GM18508 (cell line): ENCODE measurements around the gene CD180.

Experiments used
- ATAC-seq: cut with Tn5 transposase; IDR thresholded peaks from one replicate; pipeline ENCODE4 v1.9.1; 2021; ENCODE audit warnings: moderate number of reproducible peaks; ENCODE audit not compliant: insufficient read depth, unreplicated experiment

Gene CD180

DNA sequence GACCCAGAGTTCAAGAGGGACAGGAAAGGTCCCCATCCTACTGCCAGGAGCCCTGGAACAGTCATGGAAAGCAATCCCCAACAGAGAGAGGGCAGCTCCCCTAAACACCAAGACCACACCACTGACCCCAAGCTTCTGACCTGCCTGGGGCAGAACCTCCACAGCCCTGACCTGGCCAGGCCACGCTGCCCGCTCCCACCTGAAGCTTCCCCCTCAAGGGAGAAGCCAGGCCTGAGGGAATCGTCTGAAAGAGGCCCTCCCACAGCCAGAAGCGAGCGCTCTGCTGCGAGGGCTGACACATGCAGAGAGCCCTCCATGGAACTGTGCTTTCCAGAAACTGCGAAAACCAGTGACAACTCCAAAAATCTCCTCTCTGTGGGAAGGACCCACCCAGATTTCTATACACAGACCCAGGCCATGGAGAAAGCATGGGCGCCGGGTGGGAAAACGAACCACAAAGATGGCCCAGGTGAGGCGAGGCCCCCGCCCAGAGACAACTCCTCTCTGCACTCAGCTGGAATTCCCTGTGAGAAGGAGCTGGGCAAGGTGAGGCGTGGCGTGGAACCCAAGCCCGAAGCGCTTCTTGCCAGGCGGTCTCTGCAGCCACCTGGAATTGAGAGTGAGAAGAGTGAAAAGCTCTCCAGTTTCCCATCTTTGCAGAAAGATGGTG, 31.6 kb downstream of the CD180 start:
- no peak for ATAC-seq

DNA sequence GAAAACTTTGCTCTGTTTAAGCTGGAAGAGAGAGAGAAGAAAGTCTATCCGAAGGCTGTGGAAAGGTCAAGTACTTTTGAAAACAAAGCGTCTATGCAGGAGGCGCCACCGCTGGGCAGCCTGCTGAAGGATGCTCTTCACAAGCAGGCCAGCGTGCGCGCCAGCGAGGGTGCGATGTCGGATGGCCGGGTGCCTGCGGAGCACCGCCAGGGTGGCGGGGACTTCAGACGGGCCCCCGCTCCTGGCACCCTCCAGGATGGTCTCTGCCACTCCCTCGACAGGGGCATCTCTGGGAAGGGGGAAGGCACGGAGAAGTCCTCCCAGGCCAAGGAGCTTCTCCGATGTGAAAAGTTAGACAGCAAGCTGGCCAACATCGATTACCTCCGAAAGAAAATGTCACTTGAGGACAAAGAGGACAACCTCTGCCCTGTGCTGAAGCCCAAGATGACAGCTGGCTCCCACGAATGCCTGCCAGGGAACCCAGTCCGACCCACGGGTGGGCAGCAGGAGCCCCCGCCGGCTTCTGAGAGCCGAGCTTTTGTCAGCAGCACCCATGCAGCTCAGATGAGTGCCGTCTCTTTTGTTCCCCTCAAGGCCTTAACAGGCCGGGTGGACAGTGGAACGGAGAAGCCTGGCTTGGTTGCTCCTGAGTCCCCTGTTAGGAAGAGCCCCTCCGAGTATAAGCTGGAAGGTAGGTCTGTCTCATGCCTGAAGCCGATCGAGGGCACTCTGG, 32.6 kb downstream of the CD180 start:
- ATAC-seq, result no peak

DNA sequence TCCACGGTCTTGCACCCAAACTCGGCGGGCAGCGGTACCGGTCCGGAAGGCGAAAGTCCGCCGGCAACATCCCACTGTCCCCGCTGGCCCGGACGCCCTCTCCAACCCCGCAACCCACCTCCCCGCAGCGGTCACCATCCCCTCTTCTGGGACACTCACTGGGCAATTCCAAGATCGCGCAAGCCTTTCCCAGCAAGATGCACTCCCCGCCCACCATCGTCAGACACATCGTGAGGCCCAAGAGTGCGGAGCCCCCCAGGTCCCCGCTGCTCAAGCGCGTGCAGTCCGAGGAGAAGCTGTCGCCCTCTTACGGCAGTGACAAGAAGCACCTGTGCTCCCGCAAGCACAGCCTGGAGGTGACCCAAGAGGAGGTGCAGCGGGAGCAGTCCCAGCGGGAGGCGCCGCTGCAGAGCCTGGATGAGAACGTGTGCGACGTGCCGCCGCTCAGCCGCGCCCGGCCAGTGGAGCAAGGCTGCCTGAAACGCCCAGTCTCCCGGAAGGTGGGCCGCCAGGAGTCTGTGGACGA, 33.3 kb downstream of the CD180 start:
- ATAC-seq, result no peak

DNA sequence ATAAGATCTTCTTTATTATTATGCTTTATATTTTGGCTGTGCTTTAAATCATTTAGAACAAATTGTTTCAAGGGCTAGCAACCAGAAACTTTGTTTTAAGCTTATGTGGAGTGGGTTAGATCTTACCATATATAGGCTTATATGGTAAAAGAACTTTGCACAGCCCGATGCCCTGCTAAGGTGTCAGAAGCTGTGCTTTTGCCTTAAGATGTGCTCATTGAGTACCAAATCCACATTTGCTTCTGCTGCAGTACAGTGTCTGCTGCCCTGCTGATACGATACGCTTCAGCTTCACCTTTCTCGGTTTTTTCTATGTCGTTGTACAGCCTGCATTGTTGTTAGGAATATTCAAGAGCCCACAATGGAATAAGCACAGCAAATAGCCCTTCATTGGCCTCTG, 34.8 kb downstream of the CD180 start:
- no peak for ATAC-seq

DNA sequence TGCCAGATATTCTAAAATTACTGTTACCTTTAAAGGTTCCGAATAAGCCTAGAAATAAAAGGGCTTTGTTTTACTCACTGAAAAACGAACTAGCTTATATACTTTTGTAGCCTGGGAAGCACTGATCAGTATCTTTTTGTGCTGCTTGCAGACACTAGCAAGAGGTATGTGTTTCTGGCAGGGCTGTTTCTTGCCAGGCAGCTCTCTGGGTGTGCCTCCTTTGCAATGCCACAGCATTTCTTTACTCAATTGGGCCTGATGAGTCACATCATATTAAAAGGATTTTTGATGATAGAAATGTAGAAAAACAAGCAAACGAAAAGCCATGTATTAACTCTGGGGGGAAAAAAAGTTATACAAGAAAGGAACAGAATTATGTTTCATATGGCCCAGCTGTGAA, 35.6 kb downstream of the CD180 start:
- no peak for ATAC-seq

DNA sequence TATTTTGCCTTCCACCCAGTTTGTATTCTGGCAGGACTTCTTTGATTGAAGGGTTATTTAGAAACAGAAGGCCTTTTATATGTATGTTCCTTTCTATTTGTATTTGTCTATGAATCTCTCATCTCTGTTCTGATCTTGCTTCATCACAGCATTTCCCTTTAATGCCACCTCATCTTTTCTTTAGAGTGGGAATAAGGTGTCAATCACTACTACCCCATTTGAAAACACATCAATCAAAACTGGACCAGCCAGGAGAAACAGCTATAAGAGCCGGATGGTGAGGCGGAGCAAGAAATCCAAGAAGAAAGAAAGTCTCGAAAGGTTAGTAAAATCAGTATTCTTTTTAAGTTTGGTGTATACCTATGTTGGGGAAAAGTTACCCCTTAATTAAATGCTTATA, 36.3 kb downstream of the CD180 start:
- no peak for ATAC-seq

DNA sequence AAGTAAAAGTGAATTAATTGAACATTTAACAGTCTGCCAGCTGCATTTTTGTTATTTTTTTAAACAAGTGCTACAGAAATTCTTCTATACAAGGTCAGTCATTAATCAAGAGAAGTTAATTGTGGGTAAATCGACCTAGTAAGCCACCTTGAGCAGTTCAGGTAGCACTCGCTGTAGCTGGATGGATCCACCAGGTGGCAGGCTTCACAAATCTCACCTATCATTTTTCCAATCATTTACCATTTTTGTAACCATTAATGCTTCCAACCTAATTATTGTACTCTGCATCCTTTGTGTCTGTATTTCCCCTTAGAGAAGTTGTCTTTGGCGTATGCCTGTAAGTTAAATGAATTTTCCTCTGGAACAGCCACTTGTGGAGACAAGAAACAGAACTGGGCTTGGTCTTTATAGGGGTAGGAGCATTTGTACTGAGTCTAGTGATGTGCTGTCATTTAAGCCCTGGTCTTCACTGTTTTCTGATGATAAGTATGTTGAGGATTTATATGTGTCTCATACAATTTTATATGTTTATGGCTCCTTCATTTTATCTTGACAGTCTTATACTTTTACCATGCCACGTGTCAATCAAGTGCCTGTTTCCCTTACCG, 39.5 kb downstream of the CD180 start:
- ATAC-seq, result no peak

DNA sequence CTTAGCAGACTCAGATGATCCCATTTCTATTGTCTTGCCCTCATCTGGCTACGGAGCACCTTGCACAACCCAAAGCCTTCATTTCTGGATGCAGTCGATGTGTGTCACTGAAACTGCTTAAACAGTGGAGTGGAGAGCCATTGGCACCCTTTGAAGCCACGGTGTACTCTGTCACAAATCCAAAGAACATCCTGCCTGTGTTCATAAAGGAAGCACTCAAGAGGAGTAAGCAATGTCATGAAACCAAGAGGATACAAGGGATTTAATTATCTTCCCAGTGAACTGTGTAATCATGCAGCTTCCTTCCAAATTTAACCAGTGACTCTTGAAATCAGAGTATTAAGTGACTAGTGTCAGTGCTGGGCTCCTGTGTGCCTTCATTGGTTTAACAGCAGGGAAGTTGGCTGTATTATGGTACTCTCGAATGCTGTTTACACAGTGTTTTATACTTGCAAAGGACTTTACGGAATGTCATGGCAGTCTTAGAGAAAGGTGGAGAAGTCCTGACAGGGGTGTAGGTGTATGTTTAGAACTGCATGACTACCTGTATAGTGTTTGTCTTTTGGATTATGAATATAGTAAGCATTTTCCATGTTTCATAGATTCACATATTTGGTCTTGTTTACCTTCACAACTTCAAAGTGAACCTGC, 41.9 kb downstream of the CD180 start:
- no peak for ATAC-seq

DNA sequence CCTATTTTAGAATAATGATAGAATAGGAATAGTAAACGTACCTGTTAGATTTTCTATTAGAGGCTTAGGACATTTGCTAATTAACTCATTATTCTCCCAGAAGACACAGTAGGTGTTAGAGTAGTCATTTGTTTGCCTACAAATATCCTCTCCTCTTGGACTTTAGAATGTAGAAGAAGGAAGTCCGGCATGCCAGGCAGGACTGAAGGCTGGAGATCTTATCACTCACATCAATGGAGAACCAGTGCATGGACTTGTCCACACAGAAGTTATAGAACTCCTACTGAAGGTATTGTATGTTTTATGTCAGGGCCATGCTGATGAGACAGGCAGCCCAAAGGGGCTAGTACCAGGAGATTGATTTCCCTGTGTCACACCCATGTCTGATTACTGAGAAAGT, 43.3 kb downstream of the CD180 start:
- no peak for ATAC-seq

DNA sequence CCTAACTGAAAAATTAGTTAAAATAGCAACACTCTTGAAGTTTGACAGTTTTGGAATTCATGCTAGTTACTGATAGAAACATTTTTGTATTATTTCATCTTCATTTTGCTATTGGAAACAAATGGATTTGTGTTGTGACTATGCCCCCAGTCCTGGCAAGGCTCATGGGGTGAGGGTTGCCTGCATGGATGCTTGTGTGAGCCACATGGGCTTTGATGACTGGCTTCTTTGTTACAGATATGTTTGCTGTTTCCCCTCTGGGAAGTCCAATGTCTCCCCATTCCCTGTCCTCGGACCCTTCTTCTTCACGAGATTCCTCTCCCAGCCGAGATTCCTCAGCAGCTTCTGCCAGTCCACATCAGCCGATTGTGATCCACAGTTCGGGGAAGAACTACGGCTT, 44.2 kb downstream of the CD180 start:
- no peak for ATAC-seq

DNA sequence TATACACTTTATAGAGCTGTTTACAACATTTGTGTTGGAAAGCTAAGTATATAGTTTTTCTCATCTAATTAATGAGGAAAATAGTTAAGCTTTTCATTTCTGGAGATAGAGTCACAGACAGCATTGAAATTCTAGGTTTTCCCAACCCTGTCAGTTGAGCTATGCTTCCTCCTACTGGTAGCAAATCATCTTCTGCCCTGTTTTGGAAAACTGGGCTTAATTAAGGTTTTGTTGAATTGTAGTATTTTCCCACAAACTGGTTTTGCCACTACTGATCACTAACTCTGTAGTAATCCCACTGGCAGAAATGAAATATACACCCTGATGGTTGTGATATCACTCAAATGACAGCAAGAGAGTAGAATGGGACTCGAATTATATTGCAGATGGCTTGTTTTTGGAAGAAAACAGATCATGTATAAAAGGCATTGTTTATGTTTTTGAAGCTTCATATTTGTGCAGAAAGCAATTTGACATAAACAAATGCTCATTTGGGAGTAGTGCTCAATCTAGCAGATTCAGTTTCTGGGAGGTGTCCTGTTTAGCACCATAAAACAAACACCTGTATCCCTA, 46.6 kb downstream of the CD180 start:
- no peak for ATAC-seq

DNA sequence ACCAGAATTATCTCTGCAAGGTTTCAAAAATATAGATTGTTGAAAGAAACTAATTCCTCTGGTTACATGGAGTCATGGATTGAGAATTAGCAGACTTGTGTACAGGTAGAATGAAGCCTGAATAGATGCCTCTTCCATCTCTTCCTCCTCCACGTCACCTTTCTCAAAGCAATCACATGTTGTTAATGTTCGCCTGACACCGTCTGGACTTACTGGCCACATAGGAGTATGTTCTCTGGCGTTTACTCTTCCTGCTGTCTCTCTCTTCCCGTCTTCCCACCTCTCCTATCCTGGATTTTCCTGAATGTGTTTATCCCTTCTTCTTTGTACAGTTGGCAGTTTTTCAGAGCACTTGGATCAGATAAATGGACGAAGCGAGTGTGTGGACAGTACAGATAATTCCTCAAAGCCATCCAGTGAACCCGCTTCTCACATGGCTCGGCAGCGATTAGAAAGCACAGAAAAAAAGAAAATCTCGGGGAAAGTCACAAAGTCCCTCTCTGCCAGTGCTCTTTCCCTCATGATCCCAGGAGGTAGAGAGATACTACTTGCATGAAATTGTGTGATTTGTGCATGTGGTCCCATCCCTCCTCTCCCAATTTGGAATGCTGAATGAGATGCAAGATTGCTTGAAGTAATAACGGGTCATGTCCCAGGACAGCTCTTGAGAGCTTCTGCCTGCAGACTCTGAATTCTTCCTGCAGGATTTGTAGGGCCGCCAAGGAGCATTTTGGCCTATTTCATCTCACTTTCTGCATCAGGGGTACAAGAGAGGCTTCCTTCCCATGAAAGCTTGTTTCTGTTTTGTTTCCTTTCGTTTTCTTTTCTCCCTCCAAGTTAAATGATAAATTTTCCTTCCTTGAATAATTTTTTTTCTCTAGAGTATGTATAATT, 47.3 kb downstream of the CD180 start:
- ATAC-seq, result no peak

DNA sequence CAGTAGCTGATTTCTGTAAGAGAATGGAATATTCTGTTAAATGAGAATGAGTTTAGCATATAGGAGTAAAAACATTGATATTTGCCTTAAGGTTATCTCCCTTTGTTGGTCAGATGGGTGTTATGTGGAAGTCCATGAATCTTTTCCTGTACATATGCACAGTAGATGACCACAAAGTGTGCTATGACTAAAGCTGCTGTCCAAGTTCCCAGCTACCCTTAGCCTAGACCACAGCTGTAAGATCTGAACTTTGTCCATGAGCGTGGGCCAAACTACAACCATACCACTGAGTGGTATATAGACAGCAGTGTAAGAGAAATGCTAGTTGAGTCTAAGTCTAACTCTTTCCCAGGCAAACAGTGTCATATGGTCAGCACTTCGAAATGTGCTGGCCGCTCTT, 48.8 kb downstream of the CD180 start:
- no peak for ATAC-seq

DNA sequence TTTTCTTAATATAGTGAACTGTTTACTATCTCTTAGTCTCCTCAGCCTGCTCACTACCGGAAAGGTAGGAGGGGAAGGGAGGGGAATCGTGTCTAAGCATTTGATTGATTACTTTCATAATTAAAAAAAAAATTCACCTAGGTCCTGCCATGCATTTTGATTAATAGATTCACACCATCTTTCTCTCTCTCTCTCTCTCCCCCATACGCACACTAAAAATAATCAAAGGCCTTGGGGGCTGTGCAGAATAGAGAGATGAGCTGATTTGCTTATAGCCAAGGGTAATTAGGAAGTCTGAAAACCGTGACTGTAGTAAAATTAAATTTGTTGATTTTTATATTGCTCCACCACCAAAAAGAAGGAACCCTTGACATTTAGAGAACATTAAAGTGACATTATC, 49.6 kb downstream of the CD180 start:
- ATAC-seq, result no peak

DNA sequence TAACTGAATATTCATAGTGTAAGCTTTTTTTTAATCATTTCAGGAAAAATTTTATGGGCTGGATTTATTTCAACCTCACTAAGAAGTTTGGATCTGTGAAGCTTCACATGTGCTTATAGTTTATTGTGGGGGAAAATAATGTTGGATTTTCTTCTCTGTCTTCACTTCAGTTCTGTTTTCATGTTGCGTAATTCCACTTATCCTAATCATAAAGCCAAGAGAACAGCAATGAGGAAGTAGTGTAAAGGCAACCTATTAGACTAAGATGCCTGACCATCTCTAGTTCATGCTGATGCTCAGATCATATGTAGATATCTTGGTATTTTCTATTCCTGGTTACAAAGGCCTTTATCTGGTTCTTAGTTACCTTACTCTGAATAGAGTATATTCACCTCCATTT, 50.0 kb downstream of the CD180 start:
- ATAC-seq, result no peak

DNA sequence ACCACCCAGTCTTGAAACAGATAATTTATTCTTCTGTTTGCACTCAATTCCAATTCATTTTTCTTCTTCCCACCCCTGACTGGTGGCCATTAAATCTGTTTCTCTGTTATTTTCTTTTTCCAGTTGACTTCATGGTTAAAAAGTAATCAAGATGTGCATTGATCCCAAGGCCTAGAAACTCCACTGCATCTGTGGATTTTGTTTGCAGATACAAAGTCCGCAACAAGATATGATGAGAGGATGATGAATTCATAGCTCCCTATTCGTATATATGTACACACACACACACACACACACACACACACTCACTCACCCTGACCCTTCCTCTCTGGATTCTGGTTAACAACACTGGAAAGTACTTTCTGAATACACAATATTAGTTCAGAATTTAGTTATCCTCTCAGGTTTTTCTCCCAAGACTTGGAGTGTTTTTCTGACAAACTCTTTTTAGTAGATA, 52.4 kb downstream of the CD180 start:
- no peak for ATAC-seq

DNA sequence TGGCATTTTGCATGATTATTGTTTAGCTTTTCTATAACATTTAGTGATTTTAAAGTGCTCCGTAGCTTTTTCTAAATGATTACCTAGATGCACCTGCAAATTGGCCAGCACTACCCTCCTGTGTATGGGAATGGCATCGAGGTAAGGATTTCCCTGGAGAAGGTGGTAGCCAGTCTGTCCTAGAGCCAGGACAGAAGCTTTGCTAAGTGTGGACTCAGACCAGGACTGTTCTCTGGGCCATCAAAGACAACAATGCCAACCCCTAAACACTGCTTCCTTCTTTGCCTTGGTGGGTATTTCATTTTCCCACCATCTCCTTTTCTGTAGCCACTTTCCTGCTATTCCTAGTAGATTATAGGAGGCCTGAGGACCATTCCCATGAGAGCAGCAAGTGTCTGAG, 53.0 kb downstream of the CD180 start:
- ATAC-seq, result no peak

DNA sequence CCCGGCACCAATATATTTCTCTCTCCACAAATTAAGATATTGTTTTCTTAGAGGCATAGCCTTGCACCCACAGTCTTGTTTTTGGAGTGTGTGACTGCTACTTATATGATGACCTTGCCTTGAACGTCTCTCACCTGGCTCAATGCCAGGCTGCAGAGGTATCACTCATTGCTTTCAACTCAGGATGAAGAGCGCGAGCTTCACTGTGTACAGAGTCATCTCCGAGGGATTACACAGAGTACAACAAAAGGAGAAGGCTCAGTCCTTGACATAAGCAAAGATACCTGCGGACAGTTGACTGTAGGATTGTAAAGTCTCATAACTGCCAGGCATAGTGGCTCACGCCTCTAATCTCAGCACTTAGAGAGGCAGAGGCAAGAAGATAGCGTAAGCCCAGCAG, 53.8 kb downstream of the CD180 start:
- ATAC-seq, result no peak

DNA sequence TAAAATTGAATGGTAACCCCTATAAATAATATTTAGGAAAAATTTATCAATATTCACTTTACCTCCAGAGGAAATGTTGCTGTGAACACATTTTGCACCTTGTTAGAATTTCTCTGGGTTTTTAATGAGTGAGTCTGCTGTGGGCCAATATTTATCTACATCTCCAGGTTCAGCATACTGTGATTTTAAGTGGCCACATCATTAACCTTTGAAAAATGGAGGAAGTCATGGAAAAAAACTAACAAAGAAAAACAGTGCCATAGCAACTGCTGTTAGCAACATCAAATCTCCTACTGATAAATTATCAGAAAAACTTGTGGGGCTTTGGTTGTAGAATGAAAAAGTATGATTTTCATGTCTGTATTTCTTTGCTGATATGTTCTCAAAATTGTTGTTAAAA, 55.0 kb downstream of the CD180 start:
- ATAC-seq, result no peak

DNA sequence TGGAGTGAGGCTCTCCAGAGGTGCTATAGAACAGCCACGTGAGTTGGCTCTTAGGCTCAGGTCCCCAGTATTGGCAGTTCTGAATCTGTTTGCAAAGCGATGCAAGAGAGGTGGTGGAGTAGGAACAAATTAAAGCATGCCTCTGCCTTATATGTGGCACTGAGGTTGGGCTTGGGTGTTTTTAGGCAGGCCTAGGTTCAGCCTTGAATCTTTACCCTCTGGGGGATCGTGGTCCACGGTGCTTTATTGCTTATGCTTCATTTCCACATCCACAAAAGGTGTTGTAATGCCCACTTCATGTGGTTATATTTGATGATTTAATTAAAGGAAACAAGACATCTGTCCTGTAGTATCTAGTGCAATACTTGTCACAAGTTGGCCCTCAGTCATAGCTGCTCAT, 56.2 kb downstream of the CD180 start:
- ATAC-seq, result no peak
